Fibroblast of villous mesenchyme (primary cell): ENCODE data around the gene KLF5. TPM values are rescaled to one million over a fixed set of nuclear protein-coding genes. Genes with fewer than 3 reads are reported as not detected.
A peak's percentile ranks its signal among the peaks of the same experiment; 100 is the strongest.

Experiments
- DNase-seq: peaks from one replicate; pipeline ENCODE4 v3.0.0-alpha.2; 2010; ENCODE audit warnings: low read depth
- H3K4me3 ChIP-seq: 2 replicates; pipeline ENCODE4 v1.5.1; 2011; ENCODE audit warnings: low read depth, mild to moderate bottlenecking, low read length
- CTCF ChIP-seq: IDR thresholded peaks from 2 replicates; pipeline ENCODE4 v1.5.1; 2012; ENCODE audit warnings: low read depth, mild to moderate bottlenecking, low read length; ENCODE audit not compliant: insufficient read depth
- total RNA-seq: library from RNA; depleted of rRNA; stranded (reverse); fragments of >200 nt; gene quantifications from 2 replicates; pipeline ENCODE4 v1.2.3, GENCODE V29; 2012

KLF5 gene
- total RNA-seq, 1 donor: 15.1 TPM

GRCh38 chr13:73035660-73036059, 23.1 kb upstream of the KLF5 start:
- TF ChIP-seq CTCF: no peak
- no peak overlapping the region for H3K4me3 ChIP-seq
- no peak for DNase-seq

GRCh38 chr13:73036566-73036965, 22.2 kb upstream of the KLF5 start:
- H3K4me3 ChIP-seq: no peak overlapping the region
- DNase-seq: no peak
- TF ChIP-seq CTCF: no peak

- no peak overlapping the region for H3K4me3 ChIP-seq
- no peak for DNase-seq
- TF ChIP-seq CTCF: no peak
These were observed 20.7 kb upstream of the KLF5 start for GRCh38 chr13:73038064-73038463.

- DNase-seq: peak; percentile 32
- TF ChIP-seq CTCF: no peak
- no peak overlapping the region for H3K4me3 ChIP-seq
These were observed 19.4 kb upstream of the KLF5 start for GRCh38 chr13:73039201-73040108.

GRCh38 chr13:73040484-73040883, 18.3 kb upstream of the KLF5 start:
- no peak for TF ChIP-seq CTCF
- H3K4me3 ChIP-seq: no peak overlapping the region
- no peak for DNase-seq

GRCh38 chr13:73040968-73041596, 17.7 kb upstream of the KLF5 start:
- no peak for TF ChIP-seq CTCF
- no peak overlapping the region for H3K4me3 ChIP-seq
- DNase-seq: peak; percentile 86
